Stimulated activated CD8-positive, alpha-beta memory T cell treated with anti-CD3 and anti-CD28 coated beads, Interleukin-2, amount 100 ng/mL, for 1 hour (primary cell): Measurements from ENCODE around the gene PACSIN1.

Source experiments
- DNase-seq, 2 donors: peaks; one replicate each; pipeline ENCODE4 v3.0.0-alpha.2; 2020; ENCODE audit warnings: low read depth in 2 of 2

PACSIN1 gene

GRCh38 chr6:34544776-34545471 is 79.0 kb downstream of the PACSIN1 start:
- DNase-seq: no peak

GRCh38 chr6:34546551-34547321 is 80.9 kb downstream of the PACSIN1 start:
- DNase-seq: no peak

GRCh38 chr6:34547701-34548644 is 82.1 kb downstream of the PACSIN1 start:
- DNase-seq: no peak

- DNase-seq: no peak
These were observed 83.3 kb downstream of the PACSIN1 start for GRCh38 chr6:34549026-34549803.

- DNase-seq: no peak
These were observed 83.9 kb downstream of the PACSIN1 start for GRCh38 chr6:34549804-34550202.

GRCh38 chr6:34551720-34552119 is 85.8 kb downstream of the PACSIN1 start:
- no peak for DNase-seq

- no peak for DNase-seq
These were observed 86.7 kb downstream of the PACSIN1 start for GRCh38 chr6:34552620-34553019.

- DNase-seq: no peak
These were observed 87.3 kb downstream of the PACSIN1 start for GRCh38 chr6:34553146-34553545.

GRCh38 chr6:34553750-34554149 is 87.9 kb downstream of the PACSIN1 start:
- no peak for DNase-seq

GRCh38 chr6:34554291-34555006 is 88.6 kb downstream of the PACSIN1 start:
- no peak for DNase-seq

GRCh38 chr6:34555007-34555322 is 89.1 kb downstream of the PACSIN1 start:
- no peak for DNase-seq

GRCh38 chr6:34555328-34555727 is 89.5 kb downstream of the PACSIN1 start:
- DNase-seq: no peak

GRCh38 chr6:34556031-34556471 is 90.2 kb downstream of the PACSIN1 start, which contains the start of gene SPDEF:
Gene SPDEF, minus strand, starts transcription at chr6:34556329. Its CDS starts 11,874 bp downstream, at chr6:34544455.
- no peak for DNase-seq

GRCh38 chr6:34556493-34556892 is 90.6 kb downstream of the PACSIN1 start:
- no peak for DNase-seq

- no peak for DNase-seq
These were observed 91.4 kb downstream of the PACSIN1 start for GRCh38 chr6:34557228-34557627.

GRCh38 chr6:34558172-34558714 is 92.4 kb downstream of the PACSIN1 start:
- no peak for DNase-seq

GRCh38 chr6:34559651-34560365 is 93.9 kb downstream of the PACSIN1 start:
- DNase-seq: no peak

GRCh38 chr6:34560366-34561226 is 94.7 kb downstream of the PACSIN1 start:
- DNase-seq: no peak

- no peak for DNase-seq
These were observed 95.3 kb downstream of the PACSIN1 start for GRCh38 chr6:34561227-34561530.
